Amniotic epithelial cell (primary cell): Measurements from ENCODE around the gene A3GALT2.
"Not testable (repeated sequence)": the region's sequence is repeated elsewhere in the genome, so short reads cannot be mapped to it uniquely, and the experiment has no call there.

Source experiments
- DNase-seq: peaks from one replicate; pipeline ENCODE4 v3.0.0-alpha.2; 2010; ENCODE audit warnings: low read depth

The A3GALT2 gene

GRCh38 chr1:33314416-33314815 is 6.5 kb downstream of the A3GALT2 start:
- DNase-seq = no peak

DNA sequence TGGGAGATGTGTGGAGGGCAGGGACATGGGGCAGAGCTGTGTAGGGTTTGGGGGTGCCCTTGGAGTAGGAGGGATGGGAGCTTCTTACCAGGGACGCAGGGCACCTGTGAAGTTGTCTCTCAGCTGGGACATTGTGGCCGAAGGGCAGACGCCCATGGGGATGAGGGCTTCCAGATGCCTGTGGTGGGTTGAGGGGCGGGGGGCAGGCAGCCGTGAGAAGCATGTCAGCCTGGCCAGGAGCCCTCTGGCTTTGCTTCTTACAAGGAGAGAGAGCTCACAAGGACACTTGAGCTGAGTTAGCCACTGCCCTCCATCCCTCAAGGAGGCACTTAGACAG is 8.5 kb downstream of the A3GALT2 start:
- DNase-seq = no peak

DNA sequence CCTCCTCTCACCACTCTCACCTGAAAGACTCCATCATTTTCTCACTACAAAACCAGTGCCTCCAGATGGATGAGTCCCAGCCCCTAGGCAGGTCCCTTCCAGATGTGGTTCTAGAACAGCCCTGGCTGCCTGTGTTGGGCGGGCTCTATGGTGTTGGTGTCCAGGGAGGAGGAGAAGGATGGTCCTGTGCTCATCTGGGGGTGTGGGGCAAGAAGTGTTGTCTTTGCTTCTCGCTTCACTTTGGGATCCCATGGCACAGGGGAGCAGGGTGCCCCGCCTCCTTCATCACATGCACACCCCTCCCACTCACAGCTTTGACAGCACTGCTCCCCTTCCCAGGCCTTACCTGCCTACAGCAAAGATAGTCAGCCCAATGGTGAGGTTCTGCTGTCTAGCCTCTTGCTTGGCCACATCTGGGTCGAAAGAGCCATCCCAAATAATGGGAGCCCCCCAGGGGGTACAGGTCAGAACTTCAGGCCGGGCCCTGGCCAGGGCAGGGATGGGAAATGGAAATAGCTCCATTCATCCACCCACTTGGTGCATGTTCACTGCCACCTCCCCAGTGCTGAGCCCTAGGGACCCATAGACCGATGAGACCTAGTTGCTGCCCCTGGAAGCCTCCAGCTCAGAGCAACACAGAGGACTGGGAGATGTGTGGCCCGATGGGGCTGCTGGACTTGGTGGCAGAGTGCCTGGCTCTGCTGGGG is 9.0 kb downstream of the A3GALT2 start:
- DNase-seq = no peak

DNA sequence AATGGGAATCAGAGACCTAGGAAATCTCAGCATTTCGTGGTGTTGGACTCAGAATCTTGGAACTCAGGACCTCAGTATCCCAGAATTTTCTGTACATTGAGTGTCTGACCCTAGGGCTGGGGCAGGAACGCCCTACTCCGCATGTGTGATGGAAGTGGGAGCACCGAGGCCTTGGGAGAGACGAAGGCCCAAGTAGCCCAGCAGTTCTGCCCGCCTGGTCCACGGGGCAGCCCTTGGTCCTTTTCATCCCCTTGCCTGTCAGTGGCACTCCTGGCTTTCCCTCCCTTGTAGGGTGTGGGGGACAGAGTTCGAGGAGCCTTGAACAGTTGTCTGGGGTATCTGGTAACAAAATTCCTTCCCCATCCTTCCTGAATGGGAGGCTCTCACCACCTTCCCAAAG is 10.2 kb downstream of the A3GALT2 start:
- DNase-seq = no peak

DNA sequence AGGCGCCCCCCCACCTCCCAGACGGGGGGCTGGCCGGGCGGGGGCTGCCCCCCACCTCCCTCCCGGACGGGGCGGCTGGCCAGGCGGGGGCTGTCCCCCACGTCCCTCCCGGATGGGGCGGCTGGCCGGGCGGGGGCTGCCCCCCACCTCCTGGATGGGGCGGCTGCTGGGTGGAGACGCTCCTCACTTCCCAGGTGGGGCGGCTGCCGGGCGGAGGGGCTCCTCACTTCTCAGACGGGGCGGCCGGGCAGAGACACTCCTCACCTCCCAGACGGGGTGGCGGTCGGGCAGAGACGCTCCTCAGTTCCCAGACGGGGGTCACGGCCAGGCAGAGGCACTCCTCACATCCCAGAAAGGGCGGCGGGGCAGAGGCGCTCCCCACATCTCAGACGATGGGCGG is 11.5 kb downstream of the A3GALT2 start:
- not testable (repeated sequence) for DNase-seq

- DNase-seq = no peak
These were observed 13.4 kb downstream of the A3GALT2 start for GRCh38 chr1:33307494-33307864.

DNA sequence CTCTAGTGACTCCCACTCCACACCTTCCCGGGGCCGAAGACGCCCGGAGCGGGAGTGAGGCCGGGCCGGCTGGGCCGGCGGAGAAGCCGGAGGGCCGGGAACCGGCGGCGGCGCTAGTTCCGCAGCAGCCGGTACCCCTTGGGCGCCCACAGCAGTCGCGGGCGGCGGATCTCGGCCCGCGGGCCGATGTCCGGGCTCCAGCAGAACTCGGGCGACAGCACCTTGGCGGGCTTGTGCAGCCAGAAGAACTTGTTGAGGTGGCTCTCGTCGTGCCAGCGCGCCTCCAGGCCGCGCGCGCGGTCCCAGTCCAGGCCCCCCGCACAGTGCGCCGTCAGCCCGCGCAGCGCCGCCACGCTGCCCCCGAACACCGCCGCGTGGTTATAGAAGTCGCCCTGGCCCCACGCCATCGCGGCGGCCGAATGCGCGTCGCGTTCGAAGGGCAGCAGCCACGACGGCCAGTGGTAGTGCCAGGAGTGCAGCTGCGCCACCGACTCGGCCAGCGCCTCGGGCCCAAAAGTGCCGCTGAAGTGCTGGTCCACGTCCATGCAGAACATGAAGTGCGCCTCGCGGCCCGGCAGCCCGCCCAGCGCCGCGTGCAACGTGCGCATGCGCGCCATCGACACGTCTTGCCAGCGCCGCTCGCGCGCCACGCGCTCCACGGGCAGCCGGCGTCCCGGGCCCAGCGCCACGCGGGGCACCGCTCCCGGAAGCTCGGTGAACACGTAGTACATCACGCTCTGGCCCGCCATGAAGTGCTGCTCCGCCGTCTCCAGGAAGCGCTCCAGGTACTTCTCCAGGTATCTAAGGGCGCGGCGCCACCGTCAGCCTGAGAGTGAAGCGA is 14.0 kb downstream of the A3GALT2 start:
- no peak for DNase-seq

- DNase-seq = no peak
These were observed 14.9 kb downstream of the A3GALT2 start for GRCh38 chr1:33305816-33306652.

GRCh38 chr1:33305016-33305415 is 15.9 kb downstream of the A3GALT2 start:
- no peak for DNase-seq

DNA sequence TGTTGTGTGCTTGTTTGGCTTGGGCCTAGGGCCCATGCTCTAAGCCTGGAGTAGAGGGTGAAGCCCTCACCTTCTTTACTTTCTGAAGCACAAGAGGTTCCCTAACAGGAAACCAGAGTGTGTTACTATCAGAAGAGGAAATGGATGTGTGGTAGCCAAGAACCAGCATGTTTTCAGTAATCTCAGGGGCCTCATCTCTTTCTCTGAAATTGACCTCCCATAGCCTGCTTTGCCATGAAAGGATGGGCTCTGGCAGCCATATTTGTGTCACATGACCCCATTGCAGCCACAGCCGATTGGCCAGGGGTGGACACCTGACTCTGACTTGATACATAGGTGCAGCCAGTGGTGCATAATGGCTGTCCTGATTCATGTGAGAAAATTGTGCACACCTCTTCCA is 18.6 kb downstream of the A3GALT2 start:
- no peak for DNase-seq

DNA sequence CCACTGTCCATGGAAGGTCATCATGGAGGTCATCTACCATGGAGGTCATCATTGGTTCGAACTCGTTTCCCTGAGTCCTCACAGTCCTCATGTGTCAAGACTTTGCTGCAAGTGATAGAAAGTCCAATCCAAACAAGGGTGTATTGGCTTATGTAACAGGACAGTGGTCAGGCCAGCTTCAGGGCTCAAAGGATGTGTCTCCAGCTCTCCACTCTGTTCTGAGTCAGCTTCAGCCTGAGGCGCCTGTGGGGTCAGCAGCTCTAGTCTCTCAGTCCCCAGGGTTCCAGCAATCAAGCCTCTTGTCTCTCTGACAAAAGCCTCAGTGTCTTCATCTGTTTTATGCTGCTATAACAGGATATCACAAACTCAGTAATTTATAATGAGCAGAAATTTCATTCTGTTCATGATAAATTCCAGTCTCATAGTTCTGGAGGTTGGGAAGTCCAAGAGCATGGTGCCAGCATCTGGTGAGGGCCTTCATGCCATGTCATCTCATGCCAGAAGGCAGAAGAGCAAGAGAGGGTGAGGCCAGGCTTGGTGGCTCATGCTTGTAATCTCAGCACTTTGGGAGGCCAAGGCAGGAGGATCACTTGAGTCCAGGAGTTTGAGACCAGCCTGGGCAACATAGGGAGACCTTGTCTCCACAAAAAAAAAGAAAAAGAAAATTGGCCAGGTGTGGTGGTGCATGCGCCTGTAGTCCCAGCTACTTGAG is 19.5 kb downstream of the A3GALT2 start:
- no peak for DNase-seq

DNA sequence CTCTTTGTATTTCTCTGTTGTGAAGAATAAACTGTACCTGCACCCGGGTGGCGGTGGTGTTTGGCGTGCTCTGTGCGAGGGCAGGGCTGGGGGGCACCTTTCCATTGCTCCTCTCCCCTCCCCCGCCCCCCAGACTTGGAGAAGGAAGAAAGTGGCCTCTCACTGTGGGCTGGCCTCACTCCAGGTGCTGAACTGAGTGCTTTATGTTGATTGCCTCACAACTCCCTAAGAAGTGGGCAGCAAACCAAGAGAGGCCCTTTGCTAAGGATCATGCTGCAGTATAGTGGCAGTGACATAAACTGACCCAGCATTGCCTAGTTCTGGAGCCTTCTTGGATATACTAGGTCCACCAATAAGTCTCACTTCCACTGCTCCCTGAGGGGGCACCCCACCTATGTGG is 20.2 kb downstream of the A3GALT2 start:
- DNase-seq = peak; percentile 90

DNA sequence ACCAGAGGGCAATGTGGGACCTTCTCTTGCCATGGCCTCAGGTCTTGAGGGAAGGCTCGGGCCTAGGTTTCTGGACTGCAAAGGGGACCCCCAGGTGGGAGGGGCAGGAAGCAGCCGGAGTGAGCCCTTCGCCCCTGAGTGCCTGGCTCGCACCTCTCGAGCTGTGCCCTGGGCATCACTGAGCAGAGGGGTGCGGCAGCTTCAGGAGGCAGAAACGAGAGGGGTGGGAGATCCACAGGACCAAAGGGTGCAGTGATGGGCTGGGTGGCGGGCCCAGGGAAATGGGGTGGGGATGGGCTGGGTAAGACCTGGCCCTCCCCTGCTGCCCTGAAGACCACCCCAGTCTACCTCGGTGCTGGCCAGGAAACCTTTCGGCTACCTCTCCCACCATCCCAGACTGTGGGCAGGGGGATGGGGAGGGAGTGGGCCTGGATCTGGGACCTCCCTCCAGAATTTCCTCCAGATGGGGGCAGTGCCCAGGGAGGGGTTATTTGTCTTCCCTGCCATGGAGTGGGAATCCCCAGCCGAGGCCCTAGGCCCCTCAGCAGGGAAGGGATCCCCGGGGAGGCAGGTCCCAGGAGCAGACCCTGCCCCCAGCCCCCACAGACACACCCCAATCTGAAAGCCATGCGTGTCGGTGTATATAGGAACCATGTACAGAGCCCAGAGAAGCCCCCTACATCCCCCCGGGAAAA is 21.3 kb downstream of the A3GALT2 start:
- DNase-seq = no peak

DNA sequence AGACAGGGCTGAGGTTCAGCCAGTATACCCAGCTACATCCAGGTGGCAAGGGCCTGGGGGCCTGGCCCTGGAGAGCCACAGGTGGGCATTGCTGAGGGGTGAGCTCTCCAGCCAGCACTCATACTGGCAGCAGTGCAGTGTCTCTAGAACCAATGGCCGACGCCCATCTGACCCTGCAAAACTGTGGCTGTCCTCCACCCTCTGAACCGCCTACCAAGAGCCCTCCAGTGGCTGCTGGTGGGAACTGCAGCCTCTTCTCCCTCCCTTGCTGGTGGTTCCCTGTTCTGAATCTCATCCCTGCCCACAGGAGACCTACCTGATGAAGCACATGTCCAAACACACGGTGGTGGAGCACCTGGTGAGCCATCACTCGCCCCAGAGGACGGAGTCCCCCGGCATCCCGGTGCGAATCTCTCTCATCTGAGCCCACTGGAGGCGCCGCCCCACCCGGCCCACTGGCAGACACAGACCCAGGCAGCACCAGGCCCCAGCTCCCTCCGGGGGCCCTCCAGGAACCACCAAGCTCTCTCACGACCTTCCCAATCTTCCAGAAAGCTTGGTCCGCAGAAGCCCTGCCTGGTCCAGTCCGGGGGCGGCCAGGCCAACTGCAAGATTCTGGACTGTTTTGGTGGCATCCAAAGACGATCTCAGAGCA is 22.1 kb downstream of the A3GALT2 start:
- DNase-seq = peak; percentile 50

DNA sequence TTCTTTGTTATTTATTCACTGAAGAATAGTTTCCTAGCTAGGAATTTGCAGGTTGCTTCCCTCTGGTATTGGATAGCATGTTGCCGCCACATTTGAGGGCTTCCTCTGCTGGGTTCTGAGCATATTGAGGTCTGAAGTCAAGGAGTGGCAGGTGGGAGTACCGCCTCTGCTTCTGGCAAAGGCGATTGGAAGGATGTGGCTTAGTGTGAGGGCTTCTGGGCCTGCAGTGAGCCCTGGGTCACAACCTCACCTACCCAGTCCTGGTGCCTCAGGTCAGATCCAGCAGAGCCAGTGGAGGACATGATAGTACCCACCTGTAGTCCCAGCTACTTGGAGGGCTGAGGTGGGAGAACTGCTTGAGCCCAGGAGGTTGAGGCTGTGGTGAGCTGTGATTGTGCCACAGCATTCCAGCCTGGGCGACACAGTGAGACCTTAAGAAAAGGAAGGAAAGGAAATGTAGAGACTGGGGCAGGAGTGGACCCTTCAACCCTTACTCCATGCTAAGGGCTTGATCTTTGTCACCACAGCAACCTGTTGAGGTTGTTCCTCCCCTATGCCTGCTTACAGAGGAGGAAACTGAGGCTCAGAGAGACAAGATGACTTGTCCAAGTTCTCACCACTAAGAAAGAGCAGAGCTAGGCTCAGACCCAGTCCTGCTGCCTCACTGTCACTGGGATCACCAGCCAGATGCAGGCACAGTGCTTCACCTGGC is 22.8 kb downstream of the A3GALT2 start:
- DNase-seq = no peak

- DNase-seq = no peak
These were observed 24.1 kb downstream of the A3GALT2 start for GRCh38 chr1:33296824-33297223.

DNA sequence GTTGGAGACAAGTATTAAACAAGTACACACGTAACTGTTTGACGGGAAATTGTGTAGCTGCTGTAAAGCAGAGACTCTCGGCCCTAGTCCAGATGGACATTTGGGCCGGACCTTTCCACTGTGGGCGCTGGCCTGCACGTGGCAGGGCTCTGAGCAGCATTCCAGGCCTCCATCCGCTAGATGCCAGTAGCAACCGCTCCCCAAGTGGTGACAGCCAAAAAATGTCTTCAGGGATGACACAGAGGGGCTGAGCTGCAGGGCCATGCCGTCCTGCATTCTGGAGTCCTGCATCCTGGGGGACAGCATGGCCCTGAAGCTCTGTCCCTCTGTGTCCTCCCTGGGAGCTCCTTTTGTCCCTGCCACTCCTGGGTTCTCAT is 24.8 kb downstream of the A3GALT2 start:
- no peak for DNase-seq

GRCh38 chr1:33295450-33296081 is 25.3 kb downstream of the A3GALT2 start:
- peak; percentile 67 for DNase-seq

GRCh38 chr1:33295023-33295422 is 25.9 kb downstream of the A3GALT2 start:
- no peak for DNase-seq
